ENCODE data around the gene GPR61.

Gene GPR61

GRCh38 chr1:109539676-109540075 lies at the start of gene GPR61:
TSS of gene GPR61 (plus strand) at chr1:109539872. CDS start at chr1:109543023, 3,151 bp downstream.
- no peak for FAIRE-seq

- no peak for FAIRE-seq
These were observed 49.4 kb upstream of the GPR61 start for GRCh38 chr1:109490029-109490933.

GRCh38 chr1:109490934-109491302 lies 48.8 kb upstream of the GPR61 start:
- no peak for FAIRE-seq

DNA sequence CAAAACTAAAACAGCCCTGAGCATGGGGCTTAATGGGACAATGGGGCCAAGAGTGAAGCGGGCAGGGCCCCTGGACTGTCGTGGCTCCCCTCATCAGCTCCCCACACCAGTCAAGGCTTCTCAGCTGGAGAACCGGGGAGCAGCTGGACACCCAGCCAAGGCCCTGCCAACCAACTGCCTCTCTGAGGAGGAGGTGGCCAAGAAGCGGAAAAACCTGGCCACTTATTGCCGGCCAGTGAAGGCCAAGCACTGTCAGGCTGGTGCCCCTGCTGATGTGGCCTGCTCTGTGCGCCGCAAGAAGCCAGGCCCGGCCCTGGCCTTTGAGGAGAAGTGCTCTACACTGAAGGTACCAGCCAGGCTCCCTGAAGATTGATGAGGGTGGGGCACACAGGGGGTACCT lies 48.3 kb upstream of the GPR61 start:
- FAIRE-seq: no peak

DNA sequence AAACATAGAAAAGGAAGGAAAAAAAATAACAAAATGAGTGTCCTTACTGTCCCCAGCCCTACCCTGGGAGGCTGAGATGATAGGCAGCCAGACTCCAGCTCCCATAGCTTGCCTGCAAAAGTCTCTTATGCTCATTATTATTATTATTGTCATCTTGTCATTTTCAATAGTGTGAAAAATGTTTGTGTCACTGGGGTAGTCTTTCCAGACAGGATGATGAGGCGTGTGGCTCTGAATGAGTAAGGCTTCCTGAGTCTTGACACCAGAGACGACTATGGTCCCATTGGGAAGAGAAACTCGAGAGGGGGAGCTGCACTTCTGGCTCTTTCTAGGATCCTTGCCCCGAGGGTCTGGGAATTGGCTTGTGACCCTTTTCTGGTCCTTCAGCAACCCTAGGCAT lies 46.9 kb upstream of the GPR61 start:
- no peak for FAIRE-seq

- no peak for FAIRE-seq
These were observed 46.4 kb upstream of the GPR61 start for GRCh38 chr1:109493227-109493626.

- FAIRE-seq: peak; percentile 17
These were observed 45.7 kb upstream of the GPR61 start, which contains the start of gene CYB561D1 for GRCh38 chr1:109493805-109494539. TSS of gene CYB561D1 (plus strand) at chr1:109494094. CDS start at chr1:109494140, 46 bp downstream.

DNA sequence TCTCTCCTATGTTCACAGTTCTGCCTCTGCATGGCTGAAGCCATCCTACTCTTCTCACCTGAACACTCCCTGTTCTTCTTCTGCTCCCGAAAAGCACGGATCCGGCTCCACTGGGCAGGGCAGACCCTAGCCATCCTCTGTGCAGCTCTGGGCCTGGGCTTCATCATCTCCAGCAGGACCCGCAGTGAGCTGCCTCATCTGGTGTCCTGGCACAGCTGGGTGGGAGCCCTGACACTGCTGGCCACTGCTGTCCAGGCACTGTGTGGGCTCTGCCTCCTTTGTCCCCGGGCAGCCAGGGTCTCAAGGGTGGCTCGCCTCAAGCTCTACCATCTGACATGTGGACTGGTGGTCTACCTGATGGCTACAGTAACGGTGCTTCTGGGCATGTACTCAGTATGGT lies 43.9 kb upstream of the GPR61 start:
- no peak for FAIRE-seq

- FAIRE-seq: no peak
These were observed 42.1 kb upstream of the GPR61 start for GRCh38 chr1:109497449-109498160.

GRCh38 chr1:109498161-109498801 lies 41.4 kb upstream of the GPR61 start:
- no peak for FAIRE-seq

- FAIRE-seq: no peak
These were observed 40.6 kb upstream of the GPR61 start for GRCh38 chr1:109499081-109499480.

GRCh38 chr1:109499661-109500536 lies 39.8 kb upstream of the GPR61 start:
- FAIRE-seq: no peak

- FAIRE-seq: no peak
These were observed 38.7 kb upstream of the GPR61 start for GRCh38 chr1:109500941-109501381.

GRCh38 chr1:109501644-109502363 lies 37.9 kb upstream of the GPR61 start:
- FAIRE-seq: no peak

DNA sequence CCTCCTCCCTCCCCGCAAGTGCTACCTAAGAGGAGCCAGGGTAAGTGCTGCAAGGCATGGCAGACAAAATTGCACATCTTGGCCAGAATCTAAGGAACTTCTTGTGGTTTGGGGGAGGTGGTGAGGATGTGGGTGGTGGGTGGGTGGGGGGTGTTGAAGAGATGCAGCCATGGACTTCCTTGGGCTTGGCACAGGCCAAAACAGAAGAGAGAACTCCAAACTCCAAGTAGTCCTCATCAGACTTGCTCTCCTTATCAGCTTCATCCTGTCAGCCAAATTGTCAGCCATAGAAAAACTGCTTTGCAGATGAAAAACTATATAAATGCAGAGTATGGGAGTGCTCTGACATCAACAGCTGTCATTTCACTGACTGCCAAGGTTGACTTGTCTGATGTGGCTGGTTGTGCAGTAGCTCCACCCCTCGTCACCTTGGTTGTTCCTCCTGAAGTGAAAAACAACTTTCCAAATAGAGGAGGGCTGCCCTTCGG lies 37.3 kb upstream of the GPR61 start:
- FAIRE-seq: no peak

DNA sequence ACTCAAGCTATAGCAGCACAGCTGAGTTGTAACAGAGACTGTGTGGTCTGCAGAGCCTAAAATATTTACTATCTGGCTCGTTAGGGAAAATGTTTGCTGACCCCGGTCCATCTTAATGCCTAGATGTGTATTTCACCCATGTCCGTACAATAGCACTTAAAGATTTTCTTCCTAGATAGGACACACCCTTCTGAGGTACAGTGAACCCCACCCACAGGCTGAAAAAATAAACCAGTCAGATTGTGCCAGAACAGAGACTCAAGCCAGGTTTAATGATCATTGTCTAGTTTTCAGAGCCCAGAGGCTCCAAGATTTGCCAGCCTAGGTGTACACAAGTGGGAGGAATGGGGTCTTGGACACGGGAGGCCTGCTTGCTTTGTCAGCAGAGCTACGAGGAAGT lies 35.7 kb upstream of the GPR61 start:
- FAIRE-seq: no peak

DNA sequence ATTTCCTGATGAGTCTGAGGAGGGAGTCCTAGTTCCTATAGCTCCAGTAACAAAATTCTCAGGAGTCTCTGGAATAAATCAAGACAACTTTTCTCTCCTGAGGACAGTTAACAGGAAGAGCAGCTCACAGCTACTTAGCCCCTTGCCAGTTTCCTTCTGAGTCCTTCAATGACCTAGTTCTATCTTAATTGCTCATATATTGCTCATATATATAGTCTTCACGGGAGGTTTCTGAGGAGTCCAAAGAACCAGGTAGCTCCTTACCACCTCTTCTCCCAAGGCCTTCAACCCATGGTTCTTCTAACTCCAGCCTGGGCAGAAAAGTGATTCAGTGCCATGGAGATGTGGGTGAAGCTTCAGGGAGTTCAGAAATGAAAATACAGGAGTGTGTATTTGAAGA lies 34.7 kb upstream of the GPR61 start:
- no peak for FAIRE-seq

DNA sequence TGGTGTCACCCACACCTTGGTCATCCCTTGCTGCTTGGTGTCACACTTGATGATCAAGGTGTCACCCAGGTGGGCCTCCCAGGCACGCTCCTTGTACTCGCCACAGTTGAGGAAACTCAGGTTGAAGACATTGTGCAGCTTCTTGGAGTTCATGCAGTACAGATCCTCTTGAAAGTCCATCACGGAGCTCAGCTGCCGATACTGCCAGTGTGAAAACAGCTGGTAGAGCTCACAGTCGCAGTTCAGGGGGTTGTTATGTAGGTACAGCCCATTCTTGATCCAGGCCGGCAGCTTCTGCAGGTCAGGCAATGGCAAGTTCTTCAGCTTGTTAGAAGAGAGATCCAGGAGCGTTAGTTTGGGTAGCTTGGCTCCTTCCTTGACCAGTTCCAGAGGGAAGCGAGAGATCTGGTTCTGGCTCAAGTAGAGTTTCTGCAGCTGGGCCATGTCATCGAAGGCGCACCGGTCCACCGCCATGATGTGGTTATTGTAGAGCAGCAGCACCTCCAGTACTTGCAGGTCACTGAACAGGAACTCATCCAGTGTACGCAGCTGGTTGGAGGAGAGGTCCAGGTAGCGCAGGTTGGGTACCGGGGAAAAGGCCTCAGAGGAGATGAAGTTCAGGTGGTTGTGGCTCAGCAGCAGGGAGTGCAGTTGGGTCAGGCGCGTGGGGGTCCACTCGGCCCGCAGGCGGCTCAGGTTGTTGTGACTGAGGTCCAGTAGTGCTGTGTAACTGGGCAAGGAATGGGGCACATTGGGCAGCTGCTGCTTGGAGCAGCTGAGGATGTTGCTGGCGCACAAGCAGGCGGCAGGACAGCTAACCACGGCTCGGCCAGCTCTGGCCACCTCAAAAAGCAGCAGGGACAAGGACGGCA lies 31.4 kb upstream of the GPR61 start:
- no peak for FAIRE-seq

- FAIRE-seq: no peak
These were observed 30.8 kb upstream of the GPR61 start for GRCh38 chr1:109508873-109509175.
